Fibroblast of lung (primary cell): ENCODE data around the gene DCAF17.

Experiments used
- EZH2 ChIP-seq: IDR thresholded peaks from 2 replicates; pipeline ENCODE4 v1.5.1; 2012; ENCODE audit warnings: low read length, control low read depth, mild to moderate bottlenecking; ENCODE audit errors: missing control alignments
- TF ChIP-seq, protein P1 (sequence below), 2 donors: IDR thresholded peaks in 1 of 2; conservative IDR thresholded peaks in 1 of 2; 1 replicate in 1 of 2; 2 replicates in 1 of 2; pipeline ENCODE4 v1.5.1; 2011 to 2012; ENCODE audit warnings: low read length in 2 of 2, control low read depth in 1 of 2, inconsistent platforms in 1 of 2, low read depth in 1 of 2, mild to moderate bottlenecking in 1 of 2

DNA sequence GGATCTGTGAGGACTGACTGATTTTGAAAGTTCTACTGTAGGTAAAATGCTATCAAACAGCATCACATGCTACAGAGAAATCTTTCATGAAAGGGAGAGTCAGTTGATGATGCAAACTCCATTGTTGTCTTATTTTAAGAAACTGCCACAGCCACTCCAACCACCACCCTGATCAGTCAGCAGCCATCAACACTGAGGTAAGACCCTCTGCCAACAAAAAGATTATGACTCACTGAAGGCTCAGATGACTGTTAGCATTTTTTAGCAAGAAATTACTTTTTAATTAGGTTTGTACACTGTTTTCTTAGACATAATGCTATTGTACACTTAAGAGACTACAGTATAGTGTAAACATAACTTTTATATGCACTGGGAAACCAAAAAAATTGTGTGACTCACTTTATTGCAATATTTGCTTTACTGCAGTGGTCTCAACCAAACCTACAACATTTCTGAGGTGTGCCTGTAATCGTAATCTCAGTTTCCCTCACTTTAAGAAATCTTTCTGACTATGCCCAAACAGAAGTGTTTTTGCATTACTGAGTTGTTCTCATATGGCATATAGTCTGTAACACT, 43.0 kb upstream of the DCAF17 start:
- TF ChIP-seq, protein P1, sequence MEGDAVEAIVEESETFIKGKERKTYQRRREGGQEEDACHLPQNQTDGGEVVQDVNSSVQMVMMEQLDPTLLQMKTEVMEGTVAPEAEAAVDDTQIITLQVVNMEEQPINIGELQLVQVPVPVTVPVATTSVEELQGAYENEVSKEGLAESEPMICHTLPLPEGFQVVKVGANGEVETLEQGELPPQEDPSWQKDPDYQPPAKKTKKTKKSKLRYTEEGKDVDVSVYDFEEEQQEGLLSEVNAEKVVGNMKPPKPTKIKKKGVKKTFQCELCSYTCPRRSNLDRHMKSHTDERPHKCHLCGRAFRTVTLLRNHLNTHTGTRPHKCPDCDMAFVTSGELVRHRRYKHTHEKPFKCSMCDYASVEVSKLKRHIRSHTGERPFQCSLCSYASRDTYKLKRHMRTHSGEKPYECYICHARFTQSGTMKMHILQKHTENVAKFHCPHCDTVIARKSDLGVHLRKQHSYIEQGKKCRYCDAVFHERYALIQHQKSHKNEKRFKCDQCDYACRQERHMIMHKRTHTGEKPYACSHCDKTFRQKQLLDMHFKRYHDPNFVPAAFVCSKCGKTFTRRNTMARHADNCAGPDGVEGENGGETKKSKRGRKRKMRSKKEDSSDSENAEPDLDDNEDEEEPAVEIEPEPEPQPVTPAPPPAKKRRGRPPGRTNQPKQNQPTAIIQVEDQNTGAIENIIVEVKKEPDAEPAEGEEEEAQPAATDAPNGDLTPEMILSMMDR (conservative IDR thresholded peaks at IDR 0.05 in 1 of 2, IDR thresholded peaks at IDR 0.05 in 1 of 2; ENCODE audit: low read depth in 1 of 2, low read length in 2 of 2) = no peak
- TF ChIP-seq EZH2 = no peak
